K562 (cell line): Measurements from ENCODE around the gene SMARCD2. TPM values are rescaled to one million over a fixed set of nuclear protein-coding genes. Genes with fewer than 3 reads are reported as not detected.
"Not testable (repeated sequence)": the region's sequence is repeated elsewhere in the genome, so short reads cannot be mapped to it uniquely, and the experiment has no call there.

Source experiments
- ATAC-seq: fragments of 200-7000 bp; cut with Tn5 transposase; 3 replicates; pipeline ENCODE4 v1.9.1; 2020; ENCODE audit warnings: moderate library complexity
- BruUV-seq: library from RNA; stranded (reverse); fragments of 400-500 nt; replicated peaks from 2 replicates; lab custom pipeline; 2021; lab: Mats Ljungman, UMichigan
- CTCF ChIA-PET: fragments of 300-600 bp; formaldehyde crosslinking; extraction: SDS; loops from one replicate; lab custom pipeline; 2021; ENCODE audit warnings: low intra/inter-chr PET ratio; lab: Yijun Ruan, JAX
- POLR2A ChIA-PET: fragments of 300-600, 350-650 bp; sonication (Branson Sonifier 250); formaldehyde crosslinking; extraction: SDS; loops from one replicate; lab custom pipeline; 2021; ENCODE audit warnings: antibody characterized with exemption, inconsistent platforms; lab: Yijun Ruan, JAX
- DNase-seq, 4 experiments: peaks; one replicate each; pipeline versions ENCODE4 v3.0.0 to v3.0.0-alpha.2; 2011 to 2018; ENCODE audit warnings: low spot score in 3 of 4, mixed read lengths in 3 of 4; ENCODE audit errors: extremely low read depth in 1 of 4
- FAIRE-seq: peaks from 2 replicates; lab custom pipeline; 2011; peaks lifted over from hg19 to GRCh38; lab: Jason Lieb, UNC
- H2AFZ ChIP-seq: 2 replicates; pipeline ENCODE4 v1.6.0; 2011; ENCODE audit warnings: low read depth, low read length, control low read depth, inconsistent platforms
- H3K27ac ChIP-seq: fragments of 200-600 bp; 3 replicates; pipeline ENCODE4 v1.8.0; 2011; ENCODE audit warnings: low read depth, mild to moderate bottlenecking, control low read depth, inconsistent platforms, low read length, moderate library complexity, mixed read lengths; ENCODE audit errors: extremely low read depth
- H3K27me3 ChIP-seq, 2 experiments: fragments of 300-600 bp in 1 of 2; 2 replicates in 1 of 2; 3 replicates in 1 of 2; pipeline versions ENCODE4 v1.6.0 to v1.8.0; 2011; ENCODE audit warnings: inconsistent platforms in 2 of 2, low read length in 2 of 2, mild to moderate bottlenecking in 1 of 2, mixed read lengths in 1 of 2, moderate library complexity in 1 of 2; ENCODE audit not compliant: control insufficient read depth in 2 of 2, insufficient read depth in 2 of 2
- H3K36me3 ChIP-seq: fragments of 300-600 bp; 3 replicates; pipeline ENCODE4 v1.8.0; 2011; ENCODE audit warnings: mild to moderate bottlenecking, low read length, inconsistent platforms; ENCODE audit not compliant: control insufficient read depth, insufficient read depth
- H3K4me1 ChIP-seq, 2 experiments: fragments of 200-600 bp in 1 of 2; replicated peaks in 1 of 2; 2 replicates in 1 of 2; 3 replicates in 1 of 2; pipeline versions ENCODE4 v1.5.1 to v1.8.0; 2011; ENCODE audit warnings: inconsistent platforms in 2 of 2, low read length in 2 of 2, mild to moderate bottlenecking in 1 of 2, mixed read lengths in 1 of 2, moderate library complexity in 1 of 2; ENCODE audit not compliant: control insufficient read depth in 2 of 2, insufficient read depth in 2 of 2
- H3K4me2 ChIP-seq: 2 replicates; pipeline ENCODE4 v1.6.1; 2011; ENCODE audit warnings: low read length, control low read depth, inconsistent platforms, mixed read lengths; ENCODE audit not compliant: insufficient read depth
- H3K4me3 ChIP-seq: fragments of 200-600 bp; sonication (generic), shearing (Covaris generic); 2 replicates; pipeline ENCODE4 v1.5.1; 2016; ENCODE audit warnings: control low read depth, inconsistent platforms
- H3K79me2 ChIP-seq: fragments of 200-600 bp; 3 replicates; pipeline ENCODE4 v1.8.0; 2011; ENCODE audit warnings: low read length, inconsistent platforms; ENCODE audit not compliant: control insufficient read depth, insufficient read depth
- H3K9ac ChIP-seq, 2 experiments: 2 replicates each; pipeline versions ENCODE4 v1.6.0 to v1.6.1; 2011; ENCODE audit warnings: low read depth in 2 of 2, low read length in 2 of 2, control low read depth in 1 of 2, inconsistent platforms in 1 of 2, mild to moderate bottlenecking in 1 of 2, mixed read lengths in 1 of 2; ENCODE audit not compliant: insufficient read depth in 1 of 2
- H3K9me1 ChIP-seq: one replicate; pipeline ENCODE4 v1.6.0; 2011; ENCODE audit warnings: inconsistent platforms, mild to moderate bottlenecking, low read length, moderate library complexity; ENCODE audit not compliant: control insufficient read depth, insufficient read depth
- H3K9me3 ChIP-seq: replicated peaks from 2 replicates; pipeline ENCODE4 v1.5.1; 2011; ENCODE audit warnings: low read depth, low read length, inconsistent platforms; ENCODE audit not compliant: control insufficient read depth, insufficient read depth
- H4K20me1 ChIP-seq: replicated peaks from 2 replicates; pipeline ENCODE4 v1.6.1; 2011; ENCODE audit warnings: low read length, inconsistent platforms, mixed read lengths; ENCODE audit not compliant: control insufficient read depth, insufficient read depth
- BHLHE40 ChIP-seq: IDR thresholded peaks from 2 replicates; pipeline ENCODE4 v1.6.1; 2011; ENCODE audit warnings: low read length, improper control_type of control experiment
- C11orf30 ChIP-seq: fragments of 450-650 bp; IDR thresholded peaks from 2 replicates; pipeline ENCODE4 v1.6.1; 2016; ENCODE audit warnings: low read depth, mild to moderate bottlenecking
- CTCF ChIP-seq, 3 experiments: IDR thresholded peaks in 2 of 3; conservative IDR thresholded peaks in 1 of 3; 2 replicates each; pipeline ENCODE4 v1.5.1; 2011 to 2012; ENCODE audit warnings: low read length in 3 of 3, mild to moderate bottlenecking in 3 of 3, control low read depth in 2 of 3, improper control_type of control experiment in 1 of 3, inconsistent platforms in 1 of 3, low read depth in 1 of 3, mixed read lengths in 1 of 3, moderate library complexity in 1 of 3; ENCODE audit not compliant: insufficient read depth in 2 of 3
- CTCFL ChIP-seq: IDR thresholded peaks from 2 replicates; pipeline ENCODE4 v1.6.1; 2011; ENCODE audit warnings: borderline replicate concordance, low read depth, mild to moderate bottlenecking, moderate library complexity, low read length; ENCODE audit not compliant: insufficient read depth, poor library complexity, severe bottlenecking
- MAFF ChIP-seq: IDR thresholded peaks from 2 replicates; pipeline ENCODE4 v1.6.1; 2012; ENCODE audit warnings: low read length, improper control_type of control experiment
- MAFG ChIP-seq: fragments of 450-650 bp; conservative IDR thresholded peaks from 2 replicates; pipeline ENCODE4 v1.6.1; 2016; ENCODE audit warnings: missing genetic modification characterization, missing compliant biosample characterization
- MAFK ChIP-seq: IDR thresholded peaks from 2 replicates; pipeline ENCODE4 v1.6.1; 2011; ENCODE audit warnings: low read length, improper control_type of control experiment
- RAD21 ChIP-seq, 2 experiments: fragments of 250-450 bp in 1 of 2; fragments of 450-650 bp in 1 of 2; sonication (Bioruptor Pico) in 1 of 2; formaldehyde crosslinking in 1 of 2; IDR thresholded peaks in 1 of 2; conservative IDR thresholded peaks in 1 of 2; 2 replicates each; pipeline versions ENCODE4 v1.4.0 to v1.8.0; 2020 to 2022; ENCODE audit warnings: mild to moderate bottlenecking in 2 of 2, moderate library complexity in 1 of 2
- ZNF175 ChIP-seq: fragments of 200-800 bp; sonication (Bioruptor generic); IDR thresholded peaks from 2 replicates; pipeline ENCODE4 v1.6.1; 2016; ENCODE audit warnings: low read depth, mild to moderate bottlenecking, missing genetic modification characterization, missing compliant biosample characterization
- ZNF316 ChIP-seq: fragments of 450-650 bp; IDR thresholded peaks from 2 replicates; pipeline ENCODE4 v1.6.1; 2016
- WGBS: fragments of 100-300 bp; shearing (Covaris generic); methylation state at CpG from one replicate; pipeline ENCODE4 v1.1.6; 2016; ENCODE audit warnings: low coverage, mixed read lengths; ENCODE audit not compliant: insufficient coverage; ENCODE audit errors: missing lambda C conversion rate; 5-methylcytosine and 5-hydroxymethylcytosine counted together
- in situ Hi-C: fragments of 300-500 bp; cut with MboI; formaldehyde crosslinking; loops from 4 replicates; pipeline ENCODE4 v1.15.0; 2018; ENCODE audit warnings: inconsistent platforms, mixed read lengths
- intact Hi-C: fragments of 100-400 bp; cut with micrococcal nuclease; formaldehyde crosslinking; loops from 2 replicates; pipeline ENCODE4 v1.14.2; 2022
- polyA plus RNA-seq, 8 experiments: library from polyadenylated mRNA; depleted of rRNA in 4 of 8; stranded (reverse) in 5 of 8; unstranded in 3 of 8; fragments of >200 nt; fragmentation: Nextera tagmentation in 2 of 8; fragmentation: Illumina TruSeq in 1 of 8; extraction: Ambion mirVana in 2 of 8; extraction: Trizol in 1 of 8; gene quantifications; 2 replicates each; pipeline versions ENCODE4 v1.2.1 to v1.2.3, GENCODE V29; 2011 to 2014; ENCODE audit warnings: inconsistent platforms in 1 of 8, missing spikeins in 1 of 8
- total RNA-seq, 7 experiments: library from RNA; depleted of rRNA in 6 of 7; stranded (reverse); fragments of >200 nt in 6 of 7; fragmentation: Illumina TruSeq in 2 of 7; extraction: Trizol in 2 of 7; gene quantifications; 2 replicates each; pipeline versions ENCODE4 v1.2.1 to v1.2.3, GENCODE V29; 2011 to 2021; ENCODE audit warnings: low replicate concordance in 1 of 7

SMARCD2 gene
- total and polyA plus RNA-seq, 9 of the 15 experiments (the other 6 are each of a cell fraction or from before 2014, with no cell fraction given), result 1.7 to 114 (median 90.3) TPM

- H3K36me3 ChIP-seq, H3K4me3 ChIP-seq, H3K4me1 ChIP-seq, FAIRE-seq, H3K79me2 ChIP-seq, intact Hi-C loops, H3K27me3 ChIP-seq, H3K27ac ChIP-seq, CTCF ChIA-PET, in situ Hi-C loops, H3K9me3 ChIP-seq, H2AFZ ChIP-seq, H3K9me1 ChIP-seq, BruUV-seq, H4K20me1 ChIP-seq, H3K4me2 ChIP-seq, H3K9ac ChIP-seq: not testable (repeated sequence)
- TF ChIP-seq ZNF316 (peak; percentile 89), ZNF175 (CRISPR knock-in tag) (peak; percentile 39; the same call in 1 of the 2 replicates), RAD21 (CRISPR knock-in tag; conservative IDR thresholded peaks at IDR 0.05 in 1 of 2, IDR thresholded peaks at IDR 0.05 in 1 of 2) (peak in 1 of 2 experiments; percentile 26; a peak in 1 of 4 replicates), MAFK (peak; percentile 70), MAFF (peak; percentile 74), C11orf30 (peak; percentile 81), CTCF (IDR thresholded peaks at IDR 0.05 in 2 of 3, conservative IDR thresholded peaks at IDR 0.05 in 1 of 3; ENCODE audit: insufficient read depth in 2 of 3, low read depth in 1 of 3, low read length in 3 of 3) (peak; percentile 43 to 56 (median 45)), MAFG (tag) (peak; percentile 79), CTCFL (peak; percentile 18), BHLHE40 (peak; percentile 25; the same call in 1 of the 2 replicates)
- POLR2A ChIA-PET, result interaction anchor here (1.1 to 1.3 kb wide), 2 partner anchors 9 to 19 kb away, joined by 3 to 5 read pairs; no protein-coding TSS in a partner anchor
- DNase-seq (peak; percentile 31 to 49 (median 44)), ATAC-seq (peak; percentile 86)
- 29% methylated on average over 8 of the region's 9 CpGs for WGBS
Observed at GRCh38 chr17:63869491-63870291, 27.2 kb upstream of the SMARCD2 start.
